Vagina (tissue), 2 donors: Measurements from ENCODE around the gene KIAA1549. TPM values are rescaled to one million over a fixed set of nuclear protein-coding genes. Genes with fewer than 3 reads are reported as not detected.

ENCODE experiments used
- DNase-seq, 2 donors: peaks; one replicate each; pipeline ENCODE4 v3.0.0-alpha.2; 2017; ENCODE audit errors: extremely low spot score in 2 of 2
- H3K27ac ChIP-seq: fragments of 200-600 bp; sonication (generic); one replicate; pipeline ENCODE4 v1.5.1; 2019
- H3K27me3 ChIP-seq: fragments of 200-600 bp; sonication (generic); one replicate; pipeline ENCODE4 v1.5.1; 2019
- H3K36me3 ChIP-seq, 2 donors: fragments of 200-600 bp; sonication (generic); one replicate each; pipeline ENCODE4 v1.5.1; 2017 to 2019
- H3K4me1 ChIP-seq: fragments of 200-600 bp; sonication (generic); one replicate; pipeline ENCODE4 v1.5.1; 2019
- H3K4me3 ChIP-seq, 2 donors: fragments of 200-600 bp; sonication (generic); 1 replicate in 1 of 2; 2 replicates in 1 of 2; pipeline ENCODE4 v1.5.1; 2016 to 2019
- H3K9me3 ChIP-seq: fragments of 200-600 bp; sonication (generic); one replicate; pipeline ENCODE4 v1.5.1; 2019
- CTCF ChIP-seq, 3 experiments: fragments of 450-650 bp in 2 of 3; fragments of 200-600 bp in 1 of 3; sonication (generic) in 1 of 3; IDR thresholded peaks; one replicate each; pipeline ENCODE4 v1.5.1; 2017 to 2019; ENCODE audit warnings: antibody characterized with exemption in 3 of 3, mild to moderate bottlenecking in 2 of 3, moderate library complexity in 2 of 3
- POLR2A ChIP-seq, 2 donors: fragments of 450-650 bp; IDR thresholded peaks; one replicate each; pipeline ENCODE4 v1.6.1; 2017; ENCODE audit warnings: antibody characterized with exemption in 2 of 2, mild to moderate bottlenecking in 2 of 2, moderate library complexity in 2 of 2
- POLR2AphosphoS5 ChIP-seq, 2 donors: sonication (generic); formaldehyde crosslinking; IDR thresholded peaks; one replicate each; pipeline ENCODE4 v1.9.0; 2017; ENCODE audit warnings: antibody characterized with exemption in 2 of 2, mild to moderate bottlenecking in 2 of 2, low read depth in 1 of 2; ENCODE audit not compliant: insufficient read depth in 1 of 2
- intact Hi-C: fragments of 100-400 bp; cut with DNase I; formaldehyde crosslinking; loops from one replicate; pipeline ENCODE4 v1.15.1; 2023
- total RNA-seq: library from RNA; depleted of rRNA; stranded (reverse); fragments of >200 nt; gene quantifications from one replicate; pipeline ENCODE4 v1.2.3, GENCODE V29; 2016

Gene KIAA1549
- total RNA-seq, 1 donor from 2014 or later = 2.9 TPM

DNA sequence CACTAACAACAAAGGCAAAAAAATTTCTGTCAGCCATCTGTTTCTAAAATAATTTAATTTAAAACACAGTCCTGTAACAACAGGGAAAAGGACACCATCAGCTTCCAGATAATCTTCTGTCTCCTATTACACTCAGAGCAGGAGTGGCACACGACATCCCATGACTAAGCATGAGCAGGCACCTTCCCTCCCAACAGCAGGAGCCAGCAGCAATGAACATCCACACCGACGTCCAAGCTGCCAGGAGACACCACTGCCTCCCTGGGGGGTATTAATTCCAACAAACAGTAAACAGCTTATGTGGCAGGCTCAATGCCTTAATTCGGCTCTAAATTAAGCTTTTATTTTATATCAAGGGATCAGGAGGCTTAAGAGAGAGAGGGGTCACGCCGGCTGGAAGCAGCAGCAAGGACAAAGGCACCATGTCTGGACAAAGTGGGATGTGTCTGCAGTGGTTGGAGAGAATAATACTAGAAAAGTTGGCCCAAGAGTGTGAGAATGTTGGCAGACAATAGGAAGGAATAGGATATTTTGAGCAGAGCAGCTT, 45.7 kb downstream of the KIAA1549 start:
- Histone ChIP-seq H3K27ac (no peak overlapping the region), H3K36me3 (no peaks in the 10 kb centered on the region), H3K4me3 (no peak overlapping the region), H3K9me3 (no peaks in the 10 kb centered on the region), H3K27me3 (no peaks in the 10 kb centered on the region), H3K4me1 (peaks cover 4% of the 10 kb centered on the region)
- intact Hi-C loops = no loop called here
- DNase-seq = no peak
- TF ChIP-seq POLR2A (IDR thresholded peaks at IDR 0.05) (no peak), POLR2AphosphoS5 (IDR thresholded peaks at IDR 0.05; ENCODE audit: insufficient read depth in 1 of 2, low read depth in 1 of 2) (no peak), CTCF (IDR thresholded peaks at IDR 0.05) (no peak)

DNA sequence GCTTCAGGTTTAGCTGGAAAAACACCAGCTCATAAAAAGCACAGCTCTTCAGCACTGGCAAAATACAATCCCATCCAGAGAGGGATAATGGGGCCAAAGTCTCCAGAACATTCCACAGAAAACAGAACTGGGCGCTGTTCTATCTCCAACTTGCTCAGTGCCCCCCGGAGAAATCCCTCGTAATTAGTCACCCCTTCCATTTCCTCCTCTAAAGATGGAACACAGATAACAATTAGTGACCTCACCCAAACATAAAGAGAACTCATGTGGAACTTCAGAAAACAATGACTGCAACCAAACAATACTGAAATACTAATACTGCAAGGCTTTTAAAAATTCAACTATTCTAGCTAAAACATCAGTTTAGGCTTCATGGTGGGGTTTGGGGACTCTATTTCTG, 46.3 kb downstream of the KIAA1549 start:
- no peak for TF ChIP-seq POLR2AphosphoS5 (IDR thresholded peaks at IDR 0.05; ENCODE audit: insufficient read depth in 1 of 2, low read depth in 1 of 2)
- no peak for TF ChIP-seq CTCF (IDR thresholded peaks at IDR 0.05)
- TF ChIP-seq POLR2A (IDR thresholded peaks at IDR 0.05) = no peak
- Histone ChIP-seq H3K36me3 (no peaks in the 10 kb centered on the region), H3K27me3 (no peaks in the 10 kb centered on the region), H3K27ac (no peak overlapping the region), H3K4me3 (no peak overlapping the region), H3K4me1 (peaks cover 4% of the 10 kb centered on the region), H3K9me3 (no peaks in the 10 kb centered on the region)
- intact Hi-C loops = no loop called here
- DNase-seq = no peak

GRCh38 chr7:138934367-138934766, 46.8 kb downstream of the KIAA1549 start:
- Histone ChIP-seq H3K36me3 (no peaks in the 10 kb centered on the region), H3K9me3 (no peaks in the 10 kb centered on the region), H3K4me1 (peaks cover 4% of the 10 kb centered on the region), H3K27me3 (no peaks in the 10 kb centered on the region), H3K27ac (no peak overlapping the region), H3K4me3 (no peak overlapping the region)
- intact Hi-C loops = no loop called here
- TF ChIP-seq POLR2A (IDR thresholded peaks at IDR 0.05) (no peak), POLR2AphosphoS5 (IDR thresholded peaks at IDR 0.05; ENCODE audit: insufficient read depth in 1 of 2, low read depth in 1 of 2) (no peak), CTCF (IDR thresholded peaks at IDR 0.05) (no peak)
- DNase-seq = no peak

DNA sequence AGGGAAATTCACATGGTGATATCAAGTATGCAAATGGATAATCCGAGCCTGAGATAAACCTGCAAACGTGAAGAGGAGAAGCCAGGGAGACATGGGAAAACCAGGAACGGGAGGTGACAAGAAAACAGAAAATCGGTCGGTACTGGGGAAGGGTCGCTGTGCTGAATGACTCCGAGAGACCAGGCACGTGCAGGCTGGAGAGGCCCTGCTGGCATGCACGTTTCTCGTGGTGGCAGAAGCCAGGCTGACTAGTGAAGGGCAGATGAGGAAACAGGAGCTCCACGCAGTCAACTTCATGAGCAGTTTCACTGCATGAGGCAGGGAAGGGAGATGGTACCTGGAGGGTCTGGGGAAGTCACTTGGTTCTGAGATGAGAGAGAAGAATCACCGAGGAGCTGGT, 48.3 kb downstream of the KIAA1549 start:
- Histone ChIP-seq H3K4me1 (peaks cover 4% of the 10 kb centered on the region), H3K27ac (no peak overlapping the region), H3K9me3 (no peaks in the 10 kb centered on the region), H3K36me3 (no peaks in the 10 kb centered on the region), H3K27me3 (no peaks in the 10 kb centered on the region), H3K4me3 (no peak overlapping the region)
- DNase-seq = no peak
- intact Hi-C loops = no loop called here
- no peak for TF ChIP-seq POLR2AphosphoS5 (IDR thresholded peaks at IDR 0.05; ENCODE audit: insufficient read depth in 1 of 2, low read depth in 1 of 2)
- TF ChIP-seq CTCF (IDR thresholded peaks at IDR 0.05) = no peak
- TF ChIP-seq POLR2A (IDR thresholded peaks at IDR 0.05) = no peak

DNA sequence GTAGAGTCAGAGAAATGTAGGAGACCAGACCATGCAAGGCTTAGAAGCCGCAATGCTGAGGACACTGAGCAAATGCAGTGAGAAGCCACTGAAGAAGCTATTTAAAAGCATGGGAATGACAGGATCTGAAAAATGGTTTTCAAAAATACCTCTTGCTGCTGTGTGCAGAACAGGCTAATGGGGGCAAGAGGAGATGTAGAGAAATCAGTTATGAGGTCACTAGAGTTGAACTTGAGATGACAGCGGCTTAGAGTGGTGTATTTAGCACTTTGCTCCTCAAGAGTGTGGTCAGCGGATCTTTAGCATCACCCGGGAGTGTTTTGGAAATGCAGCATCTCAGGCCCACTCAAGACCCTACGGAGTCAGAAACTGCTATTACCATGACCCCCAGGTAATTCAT, 48.8 kb downstream of the KIAA1549 start:
- H3K9me3 ChIP-seq = no peaks in the 10 kb centered on the region
- intact Hi-C loops = no loop called here
- H3K27me3 ChIP-seq = no peaks in the 10 kb centered on the region
- TF ChIP-seq POLR2A (IDR thresholded peaks at IDR 0.05) (no peak), POLR2AphosphoS5 (IDR thresholded peaks at IDR 0.05; ENCODE audit: insufficient read depth in 1 of 2, low read depth in 1 of 2) (no peak), CTCF (IDR thresholded peaks at IDR 0.05) (no peak)
- H3K4me3 ChIP-seq = no peak overlapping the region
- no peak for DNase-seq
- peaks cover 4% of the 10 kb centered on the region for H3K4me1 ChIP-seq
- no peak overlapping the region for H3K27ac ChIP-seq
- no peaks in the 10 kb centered on the region for H3K36me3 ChIP-seq
